Midbrain (tissue), 1 donor: Measurements from ENCODE around the gene TMEM231.

Experiments
- DNase-seq: peaks from one replicate; lab custom pipeline; 2025; lab: John Stamatoyannopoulos, UW

TMEM231 gene

GRCh38 chr16:75532142-75532765 is 23.8 kb downstream of the TMEM231 start:
- no peak for DNase-seq

- no peak for DNase-seq
Measured at GRCh38 chr16:75529959-75530358, 26.1 kb downstream of the TMEM231 start.

- no peak for DNase-seq
Measured at GRCh38 chr16:75529056-75529905, 26.8 kb downstream of the TMEM231 start.

- DNase-seq: no peak
Measured at GRCh38 chr16:75527825-75528299, 28.2 kb downstream of the TMEM231 start.

- no peak for DNase-seq
Measured at GRCh38 chr16:75526032-75526790, 29.8 kb downstream of the TMEM231 start.

GRCh38 chr16:75519175-75519574 is 36.9 kb downstream of the TMEM231 start:
- DNase-seq: no peak

GRCh38 chr16:75516189-75516966 is 39.7 kb downstream of the TMEM231 start:
- peak; percentile 26 for DNase-seq

- DNase-seq: no peak
Measured at GRCh38 chr16:75514296-75514695, 41.8 kb downstream of the TMEM231 start.

- DNase-seq: no peak
Measured at GRCh38 chr16:75506574-75506973, 49.5 kb downstream of the TMEM231 start.

- DNase-seq: no peak
Measured at GRCh38 chr16:75506107-75506506, 49.9 kb downstream of the TMEM231 start.

- DNase-seq: no peak
Measured at GRCh38 chr16:75503801-75504200, 52.3 kb downstream of the TMEM231 start.

GRCh38 chr16:75502916-75503605 is 53.0 kb downstream of the TMEM231 start:
- DNase-seq: no peak

GRCh38 chr16:75501820-75502219 is 54.2 kb downstream of the TMEM231 start:
- peak; percentile 26 for DNase-seq

- DNase-seq: no peak
Measured at GRCh38 chr16:75501359-75501758, 54.7 kb downstream of the TMEM231 start.

- peak; percentile 86 for DNase-seq
Measured at GRCh38 chr16:75498605-75499322, 57.3 kb downstream of the TMEM231 start.

- DNase-seq: peak; percentile 33
Measured at GRCh38 chr16:75497558-75497957, 58.5 kb downstream of the TMEM231 start.

- DNase-seq: peak; percentile 78
Measured at GRCh38 chr16:75495076-75495674, 60.9 kb downstream of the TMEM231 start, which contains the start of gene CHST6. TSS of gene CHST6 (minus strand) at chr16:75495441. CDS start at chr16:75479828, 15,613 bp downstream.

- no peak for DNase-seq
Measured at GRCh38 chr16:75494661-75495075, 61.4 kb downstream of the TMEM231 start.

GRCh38 chr16:75494184-75494583 is 61.9 kb downstream of the TMEM231 start:
- peak; percentile 33 for DNase-seq

- peak; percentile 75 for DNase-seq
Measured at GRCh38 chr16:75491876-75492275, 64.2 kb downstream of the TMEM231 start.
